HS-27A (cell line): ENCODE results near the gene TMA7.
"Not testable (repeated sequence)": the region's sequence is repeated elsewhere in the genome, so short reads cannot be mapped to it uniquely, and the experiment has no call there.

Experiments used
- DNase-seq: peaks from one replicate; pipeline ENCODE4 v3.0.0-alpha.2; 2012; ENCODE audit warnings: low read depth, missing footprints

TMA7 gene

GRCh38 chr3:48436477-48436787 is 3.6 kb upstream of the TMA7 start:
- no peak for DNase-seq

GRCh38 chr3:48436855-48437254 is 3.2 kb upstream of the TMA7 start:
- no peak for DNase-seq

GRCh38 chr3:48437812-48438211 is 2.2 kb upstream of the TMA7 start:
- DNase-seq, result no peak

GRCh38 chr3:48440590-48440958 is 517 bp downstream of the TMA7 start:
- no peak for DNase-seq

GRCh38 chr3:48441940-48442339 is 1.9 kb downstream of the TMA7 start:
- no peak for DNase-seq

GRCh38 chr3:48445277-48445882 is 5.3 kb downstream of the TMA7 start:
- DNase-seq, result no peak

GRCh38 chr3:48446043-48446424 is 6.0 kb downstream of the TMA7 start:
- DNase-seq, result no peak

GRCh38 chr3:48446425-48447193 is 6.6 kb downstream of the TMA7 start, which contains the start of gene ATRIP:
Gene ATRIP (plus strand): TSS chr3:48446737. CDS start chr3:48446846, 109 bp downstream.
- DNase-seq, result peak; percentile 59

- no peak for DNase-seq
Measured at GRCh38 chr3:48451270-48451669, 11.2 kb downstream of the TMA7 start.

GRCh38 chr3:48456456-48456855 is 16.4 kb downstream of the TMA7 start:
- DNase-seq, result no peak

- no peak for DNase-seq
Measured at GRCh38 chr3:48459331-48459730, 19.3 kb downstream of the TMA7 start.

- DNase-seq, result no peak
Measured at GRCh38 chr3:48459773-48460516, 19.9 kb downstream of the TMA7 start.

- DNase-seq, result no peak
Measured at GRCh38 chr3:48460517-48460902, 20.5 kb downstream of the TMA7 start.

GRCh38 chr3:48461767-48462166 is 21.7 kb downstream of the TMA7 start:
- not testable (repeated sequence) for DNase-seq

- DNase-seq, result no peak
Measured at GRCh38 chr3:48463703-48464102, 23.6 kb downstream of the TMA7 start.

GRCh38 chr3:48464713-48465221 is 24.7 kb downstream of the TMA7 start:
- DNase-seq, result no peak

GRCh38 chr3:48465237-48465530 is 25.1 kb downstream of the TMA7 start:
- DNase-seq, result no peak

GRCh38 chr3:48465531-48466378 is 25.7 kb downstream of the TMA7 start:
- peak; percentile 99 for DNase-seq

GRCh38 chr3:48466386-48467109 is 26.5 kb downstream of the TMA7 start:
- no peak for DNase-seq

GRCh38 chr3:48467110-48467454 is 27.0 kb downstream of the TMA7 start:
- no peak for DNase-seq

GRCh38 chr3:48467473-48468267 is 27.6 kb downstream of the TMA7 start:
- no peak for DNase-seq
